HG03442 (cell line): Measurements from ENCODE around the gene STAB2.
A peak's percentile ranks its signal among the peaks of the same experiment; 100 is the strongest.

ENCODE experiments used
- ATAC-seq: cut with Tn5 transposase; IDR thresholded peaks from one replicate; pipeline ENCODE4 v1.9.1; 2021; ENCODE audit warnings: mild to moderate bottlenecking, moderate library complexity; ENCODE audit not compliant: unreplicated experiment

Gene STAB2

GRCh38 chr12:103586132-103586531 lies 941 bp upstream of the STAB2 start:
- no peak for ATAC-seq

- no peak for ATAC-seq
Measured at GRCh38 chr12:103588680-103589079, 1.6 kb downstream of the STAB2 start.

- no peak for ATAC-seq
Measured at GRCh38 chr12:103589517-103589916, 2.4 kb downstream of the STAB2 start.

- no peak for ATAC-seq
Measured at GRCh38 chr12:103590271-103590670, 3.2 kb downstream of the STAB2 start.

- ATAC-seq: no peak
Measured at GRCh38 chr12:103596981-103597380, 9.9 kb downstream of the STAB2 start.

- no peak for ATAC-seq
Measured at GRCh38 chr12:103599274-103599673, 12.2 kb downstream of the STAB2 start.

DNA sequence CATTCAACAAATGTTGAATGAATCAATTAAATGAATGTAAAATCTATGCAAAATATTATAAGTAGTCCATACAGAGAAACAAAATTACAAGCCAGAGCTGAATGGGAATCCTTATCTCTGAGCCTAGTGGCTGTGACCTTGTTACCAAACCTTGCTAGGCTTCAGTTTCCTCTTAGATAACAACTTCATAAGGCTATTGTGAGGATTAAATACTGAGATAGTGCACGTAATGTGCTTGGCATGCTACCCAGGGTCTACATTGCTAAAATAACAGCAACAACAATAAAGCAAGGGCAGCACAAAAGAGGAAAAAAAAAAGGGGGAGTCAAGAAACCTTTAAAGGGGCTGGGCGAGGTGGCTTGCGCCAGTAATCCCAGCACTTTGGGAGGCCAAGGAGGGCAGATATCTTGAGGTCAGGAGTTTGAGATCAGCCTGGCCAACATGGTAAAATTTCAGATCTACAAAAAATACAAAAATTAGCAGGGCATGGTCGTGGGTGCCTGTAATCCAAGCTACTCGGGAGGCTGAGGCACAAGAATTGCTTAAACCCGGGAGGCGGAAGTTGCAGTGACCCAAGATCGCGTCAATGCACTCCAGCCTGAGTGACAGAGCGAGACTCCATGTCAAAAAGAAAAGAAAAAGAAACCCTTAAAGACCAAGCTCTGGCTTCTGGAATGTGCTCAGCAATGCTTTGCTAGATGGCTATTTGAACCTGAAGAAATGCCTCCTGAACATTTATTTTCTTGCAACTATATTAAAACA lies 14.1 kb downstream of the STAB2 start:
- no peak for ATAC-seq

DNA sequence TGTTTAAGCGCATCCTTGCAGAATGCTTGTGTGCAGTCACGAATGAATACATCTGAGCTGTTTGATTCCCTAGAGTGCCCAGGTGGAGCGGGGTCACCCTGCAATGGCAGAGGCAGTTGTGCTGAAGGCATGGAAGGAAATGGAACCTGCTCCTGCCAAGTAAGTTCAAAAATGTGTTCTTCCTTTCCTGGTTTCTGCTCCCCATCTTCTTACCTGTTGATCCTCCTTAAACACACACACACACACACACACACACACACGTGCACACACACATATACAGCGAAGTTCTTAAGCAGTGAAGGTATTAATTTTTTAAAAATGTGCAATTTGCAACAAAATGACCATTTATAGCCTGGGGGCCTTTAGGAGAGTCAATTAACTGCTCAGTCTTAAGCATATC lies 33.3 kb downstream of the STAB2 start:
- no peak for ATAC-seq

GRCh38 chr12:103623716-103624115 lies 36.6 kb downstream of the STAB2 start:
- ATAC-seq: no peak

- ATAC-seq: no peak
Measured at GRCh38 chr12:103626498-103626897, 39.4 kb downstream of the STAB2 start.

DNA sequence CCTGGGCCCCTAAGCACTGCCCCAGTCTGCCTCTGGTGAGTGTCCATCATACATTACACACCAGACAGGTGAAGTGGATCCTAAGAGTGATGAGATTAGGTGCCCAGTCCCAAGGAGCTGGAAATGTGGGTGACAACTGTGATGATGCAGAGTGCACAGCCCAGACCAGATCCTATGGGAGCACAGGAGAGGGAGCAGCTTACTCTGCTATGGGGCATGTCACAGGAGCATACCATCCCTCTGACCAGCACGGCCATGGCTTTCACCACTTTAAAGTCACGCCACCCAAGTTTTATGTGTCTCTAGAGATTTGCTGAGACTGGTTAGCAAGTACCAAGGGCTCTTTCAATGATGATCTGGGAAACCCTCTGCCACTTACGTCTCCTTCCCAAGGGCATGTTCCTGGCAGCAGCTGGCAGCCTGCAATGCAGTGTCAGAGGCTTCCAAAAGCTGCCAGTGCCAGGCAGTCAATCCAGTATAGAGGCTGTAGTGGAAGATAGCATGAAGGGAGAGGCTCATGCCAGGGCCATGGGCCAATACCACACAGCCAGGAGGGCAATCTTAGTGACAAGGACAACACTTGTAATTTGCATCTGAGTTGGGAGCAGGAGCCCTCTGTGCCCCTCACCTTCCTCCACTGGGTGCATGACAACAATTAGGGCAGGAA lies 40.2 kb downstream of the STAB2 start:
- no peak for ATAC-seq

- ATAC-seq: peak; percentile 63
Measured at GRCh38 chr12:103632554-103633216, 45.6 kb downstream of the STAB2 start.

DNA sequence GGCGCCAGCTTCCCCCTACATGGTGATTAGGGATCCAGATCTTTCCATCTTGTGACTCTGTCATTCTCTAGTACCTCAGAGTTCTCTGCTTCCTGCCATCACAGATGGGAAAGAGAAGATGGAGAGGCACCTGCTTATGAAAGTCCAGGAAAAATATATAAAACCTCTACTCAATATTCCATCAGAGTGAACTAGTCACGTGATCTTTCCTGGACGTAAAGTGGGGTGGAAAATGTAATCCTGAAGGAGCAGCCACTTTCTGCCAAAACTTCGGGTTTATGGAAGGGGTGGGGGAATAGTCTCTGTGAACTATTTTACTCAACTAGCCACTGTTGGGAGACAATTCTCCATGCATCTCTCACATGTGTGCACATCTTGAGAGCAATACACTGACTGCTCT lies 47.7 kb downstream of the STAB2 start:
- ATAC-seq: no peak

DNA sequence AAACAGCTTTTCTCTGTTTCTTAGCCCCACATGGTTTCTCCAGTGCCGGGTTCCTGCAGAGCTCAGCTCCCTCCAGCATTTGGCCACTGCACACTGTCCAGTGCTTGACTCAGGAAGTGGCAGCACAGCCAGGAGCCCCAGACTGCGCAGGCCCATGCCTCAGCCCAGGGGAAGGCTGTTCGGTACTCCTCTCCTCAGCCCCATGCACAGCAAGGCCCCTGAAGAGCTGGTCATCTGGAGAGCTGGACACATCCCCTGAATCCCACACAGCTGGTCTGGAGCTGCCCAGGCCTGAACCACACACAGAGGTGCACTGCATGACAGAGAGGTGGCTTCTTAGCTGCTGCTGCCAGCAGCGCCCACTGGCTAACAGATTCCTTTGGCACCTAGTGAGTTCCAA lies 48.3 kb downstream of the STAB2 start:
- ATAC-seq: no peak

GRCh38 chr12:103637021-103637420 lies 49.9 kb downstream of the STAB2 start:
- ATAC-seq: no peak

DNA sequence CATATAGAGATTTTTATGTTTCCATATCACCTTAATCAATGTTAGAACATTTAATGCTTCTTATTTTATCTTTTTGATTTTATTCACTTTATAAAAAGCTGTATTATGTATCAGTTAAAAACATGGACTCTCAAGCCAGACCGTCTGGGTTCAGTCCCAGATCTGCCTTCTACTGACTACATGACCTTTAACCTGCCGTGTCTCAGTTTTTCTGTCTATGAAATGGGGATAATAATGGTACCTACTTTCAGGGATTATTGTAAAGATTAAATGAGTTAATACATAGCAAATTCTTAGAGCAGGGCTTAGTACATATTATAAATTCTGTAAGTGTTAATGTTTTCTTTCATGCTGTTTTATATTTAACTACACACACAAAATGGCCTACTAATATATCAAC lies 50.4 kb downstream of the STAB2 start:
- ATAC-seq: no peak

GRCh38 chr12:103639983-103640382 lies 52.9 kb downstream of the STAB2 start:
- no peak for ATAC-seq

- ATAC-seq: peak; percentile 35
Measured at GRCh38 chr12:103640410-103640809, 53.3 kb downstream of the STAB2 start.

GRCh38 chr12:103640831-103641230 lies 53.8 kb downstream of the STAB2 start:
- ATAC-seq: peak; percentile 54

DNA sequence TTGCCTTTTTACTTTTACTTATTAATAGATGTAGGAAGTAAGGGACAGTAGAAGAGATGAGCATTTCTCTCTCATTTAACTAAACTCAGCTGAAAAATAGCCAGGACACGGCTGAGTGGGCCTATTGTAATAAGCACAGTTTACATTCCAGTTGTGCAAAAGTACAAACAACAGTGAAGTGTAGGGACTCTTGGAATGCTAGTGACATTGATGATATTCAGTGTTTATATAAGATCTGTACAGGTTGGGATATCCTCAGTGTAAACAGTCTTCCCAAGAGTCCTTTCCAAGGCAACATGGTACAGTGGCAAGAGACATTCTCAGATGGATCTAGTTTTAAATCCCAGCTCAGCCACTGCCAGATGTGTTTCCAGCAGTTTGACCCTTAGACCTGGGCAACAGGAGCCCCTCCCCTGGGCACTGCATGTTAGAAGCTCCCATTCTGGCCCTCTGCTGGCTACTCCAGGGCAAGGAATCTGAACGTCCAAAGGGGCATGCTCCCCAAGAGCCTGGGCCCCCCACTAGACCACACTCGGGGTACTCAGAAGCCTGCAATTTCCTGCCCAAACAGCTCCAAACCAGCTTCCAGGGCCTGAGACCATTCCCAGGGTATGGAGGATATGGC lies 55.3 kb downstream of the STAB2 start:
- ATAC-seq: no peak

- ATAC-seq: no peak
Measured at GRCh38 chr12:103645202-103645601, 58.1 kb downstream of the STAB2 start.

- no peak for ATAC-seq
Measured at GRCh38 chr12:103647267-103647666, 60.2 kb downstream of the STAB2 start.
